Glutamatergic neuron (in vitro differentiated cells): ENCODE results near the gene LIX1L. TPM values are rescaled to one million over a fixed set of nuclear protein-coding genes. Genes with fewer than 3 reads are reported as not detected.

Experiments
- DNase-seq: peaks from one replicate; pipeline ENCODE4 v3.0.0; 2022
- H3K27ac Mint-ChIP-seq: one replicate; pipeline ENCODE4 v1.8.0; 2020; ENCODE audit warnings: mild to moderate bottlenecking, mixed read lengths, inconsistent platforms; ENCODE audit not compliant: unreplicated experiment
- H3K27me3 Mint-ChIP-seq: one replicate; pipeline ENCODE4 v1.8.0; 2020; ENCODE audit warnings: mild to moderate bottlenecking, moderate library complexity, mixed read lengths, inconsistent platforms; ENCODE audit not compliant: unreplicated experiment
- H3K36me3 Mint-ChIP-seq: one replicate; pipeline ENCODE4 v1.8.0; 2020; ENCODE audit warnings: mild to moderate bottlenecking, mixed read lengths, inconsistent platforms; ENCODE audit not compliant: unreplicated experiment
- H3K4me1 Mint-ChIP-seq: one replicate; pipeline ENCODE4 v1.8.0; 2020; ENCODE audit warnings: mild to moderate bottlenecking, low read depth, mixed read lengths, inconsistent platforms; ENCODE audit not compliant: unreplicated experiment
- H3K4me3 Mint-ChIP-seq: one replicate; pipeline ENCODE4 v1.8.0; 2020; ENCODE audit warnings: mild to moderate bottlenecking, mixed read lengths, inconsistent platforms; ENCODE audit not compliant: unreplicated experiment
- H3K9me3 Mint-ChIP-seq: one replicate; pipeline ENCODE4 v1.8.0; 2020; ENCODE audit warnings: mild to moderate bottlenecking, moderate library complexity, mixed read lengths, inconsistent platforms; ENCODE audit not compliant: unreplicated experiment
- total RNA-seq: library from RNA; stranded (reverse); fragmentation: NEBNext Ultra II Directional; extraction: Animal tissue kit (Norgen Biotek cat#: 25700); gene quantifications from one replicate; pipeline ENCODE4 v1.2.1, GENCODE V29; 2021; ENCODE audit not compliant: unreplicated experiment
- TF ChIP-seq, protein P1 (sequence below): fragments of 200-600 bp; sonication (generic); IDR thresholded peaks from one replicate; pipeline ENCODE4 v1.5.0; 2021; ENCODE audit not compliant: partially characterized antibody, unreplicated experiment

Gene LIX1L
- total RNA-seq, 1 donor from 2014 or later: 20.3 TPM

DNA sequence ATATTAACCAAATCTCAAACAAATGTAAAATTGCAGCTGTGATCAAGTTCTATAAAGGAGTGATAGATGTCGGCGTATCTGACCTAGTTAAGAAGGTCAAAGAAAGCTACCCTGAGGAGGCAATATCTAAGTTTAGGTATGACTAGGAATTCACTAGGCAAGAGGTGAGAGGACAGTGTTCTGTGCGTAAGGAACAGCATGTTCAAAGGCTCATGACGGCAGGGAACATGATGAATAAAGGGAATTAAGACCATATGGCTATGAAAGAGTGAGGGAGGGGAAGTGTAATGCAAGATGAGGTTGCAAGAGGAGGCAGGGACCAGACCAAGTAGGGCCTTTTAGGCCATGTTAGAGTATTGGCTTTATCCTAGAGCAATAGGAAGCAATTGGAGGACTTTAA is 8.6 kb downstream of the LIX1L start:
- TF ChIP-seq, protein P1, sequence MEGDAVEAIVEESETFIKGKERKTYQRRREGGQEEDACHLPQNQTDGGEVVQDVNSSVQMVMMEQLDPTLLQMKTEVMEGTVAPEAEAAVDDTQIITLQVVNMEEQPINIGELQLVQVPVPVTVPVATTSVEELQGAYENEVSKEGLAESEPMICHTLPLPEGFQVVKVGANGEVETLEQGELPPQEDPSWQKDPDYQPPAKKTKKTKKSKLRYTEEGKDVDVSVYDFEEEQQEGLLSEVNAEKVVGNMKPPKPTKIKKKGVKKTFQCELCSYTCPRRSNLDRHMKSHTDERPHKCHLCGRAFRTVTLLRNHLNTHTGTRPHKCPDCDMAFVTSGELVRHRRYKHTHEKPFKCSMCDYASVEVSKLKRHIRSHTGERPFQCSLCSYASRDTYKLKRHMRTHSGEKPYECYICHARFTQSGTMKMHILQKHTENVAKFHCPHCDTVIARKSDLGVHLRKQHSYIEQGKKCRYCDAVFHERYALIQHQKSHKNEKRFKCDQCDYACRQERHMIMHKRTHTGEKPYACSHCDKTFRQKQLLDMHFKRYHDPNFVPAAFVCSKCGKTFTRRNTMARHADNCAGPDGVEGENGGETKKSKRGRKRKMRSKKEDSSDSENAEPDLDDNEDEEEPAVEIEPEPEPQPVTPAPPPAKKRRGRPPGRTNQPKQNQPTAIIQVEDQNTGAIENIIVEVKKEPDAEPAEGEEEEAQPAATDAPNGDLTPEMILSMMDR: no peak
- Mint-ChIP-seq H3K4me1 (no peaks in the 10 kb centered on the region), H3K4me3 (no peak overlapping the region), H3K27me3 (no peaks in the 10 kb centered on the region), H3K27ac (no peak overlapping the region), H3K36me3 (no peaks in the 10 kb centered on the region), H3K9me3 (peaks cover 4% of the 10 kb centered on the region)
- DNase-seq: no peak

DNA sequence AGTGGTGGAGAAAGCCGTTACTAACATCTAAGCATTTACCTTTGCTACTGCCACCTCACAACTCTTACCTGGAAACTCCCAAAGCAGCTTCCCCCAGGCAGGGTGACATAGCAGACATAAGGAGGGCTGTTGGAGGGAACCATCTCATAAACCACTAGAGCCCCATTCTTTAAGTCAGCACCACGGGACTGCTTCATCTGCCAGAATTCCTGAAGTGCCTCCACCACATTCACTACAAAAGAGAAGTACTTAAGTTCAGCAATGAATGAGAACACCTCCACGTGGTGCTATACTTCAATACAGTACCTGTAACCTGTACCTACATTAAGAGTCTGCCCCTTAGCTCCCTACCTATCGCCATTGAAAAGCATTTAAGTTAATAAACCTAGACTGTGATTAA is 10.3 kb downstream of the LIX1L start:
- Mint-ChIP-seq H3K27me3 (no peaks in the 10 kb centered on the region), H3K4me1 (no peaks in the 10 kb centered on the region), H3K36me3 (no peaks in the 10 kb centered on the region), H3K9me3 (peaks cover 4% of the 10 kb centered on the region), H3K27ac (no peak overlapping the region), H3K4me3 (no peak overlapping the region)
- TF ChIP-seq, protein P1: no peak
- DNase-seq: no peak

DNA sequence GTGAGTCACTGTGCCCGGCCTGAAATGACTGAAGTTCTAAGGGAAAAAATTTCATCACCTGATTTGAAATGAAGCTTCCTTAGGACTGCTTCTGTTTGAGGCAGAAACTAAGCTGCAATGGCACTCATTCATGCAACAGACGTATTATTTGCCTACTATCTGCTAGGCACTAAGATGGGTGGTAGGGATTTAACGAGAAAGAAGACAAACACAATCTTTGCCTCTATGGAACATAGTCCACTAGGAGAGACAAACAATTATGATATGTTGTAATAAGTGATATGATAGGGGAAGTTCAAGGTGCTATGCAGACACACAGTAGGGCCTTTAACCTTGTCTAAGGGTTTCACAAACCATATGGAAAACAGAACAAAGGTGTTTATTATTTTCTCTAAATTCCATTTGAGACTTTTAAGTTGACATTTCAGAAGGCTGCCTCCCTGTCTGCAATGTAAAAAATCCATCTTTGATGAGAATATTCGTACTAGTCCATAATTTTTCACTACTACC is 11.3 kb downstream of the LIX1L start:
- Mint-ChIP-seq H3K27ac (no peak overlapping the region), H3K27me3 (no peaks in the 10 kb centered on the region), H3K4me3 (no peak overlapping the region), H3K36me3 (no peaks in the 10 kb centered on the region), H3K4me1 (no peaks in the 10 kb centered on the region), H3K9me3 (peaks cover 4% of the 10 kb centered on the region)
- no peak for DNase-seq
- TF ChIP-seq, protein P1: no peak

DNA sequence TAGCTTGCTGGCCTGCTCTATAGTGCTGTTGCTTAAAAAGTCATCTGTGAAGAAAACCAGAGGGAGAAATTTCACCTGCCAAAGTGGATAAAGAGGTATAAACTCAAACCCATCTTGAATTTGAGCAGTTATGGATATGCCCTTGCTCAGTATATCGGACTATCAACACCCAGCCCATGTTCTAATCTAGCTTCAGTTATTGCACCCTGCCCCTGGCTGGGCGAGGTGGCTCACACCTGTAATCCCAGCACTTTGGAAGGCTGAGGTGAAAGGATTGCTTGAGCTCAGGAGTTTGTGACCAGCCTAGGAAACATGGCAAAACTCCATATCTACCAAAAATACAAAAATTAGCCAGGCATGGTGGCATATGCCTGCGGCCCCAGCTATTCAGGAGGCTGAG is 13.3 kb downstream of the LIX1L start:
- TF ChIP-seq, protein P1: no peak
- Mint-ChIP-seq H3K4me1 (no peaks in the 10 kb centered on the region), H3K4me3 (no peak overlapping the region), H3K27ac (no peak overlapping the region), H3K27me3 (no peaks in the 10 kb centered on the region), H3K36me3 (no peaks in the 10 kb centered on the region), H3K9me3 (peaks cover 2% of the 10 kb centered on the region)
- DNase-seq: no peak

DNA sequence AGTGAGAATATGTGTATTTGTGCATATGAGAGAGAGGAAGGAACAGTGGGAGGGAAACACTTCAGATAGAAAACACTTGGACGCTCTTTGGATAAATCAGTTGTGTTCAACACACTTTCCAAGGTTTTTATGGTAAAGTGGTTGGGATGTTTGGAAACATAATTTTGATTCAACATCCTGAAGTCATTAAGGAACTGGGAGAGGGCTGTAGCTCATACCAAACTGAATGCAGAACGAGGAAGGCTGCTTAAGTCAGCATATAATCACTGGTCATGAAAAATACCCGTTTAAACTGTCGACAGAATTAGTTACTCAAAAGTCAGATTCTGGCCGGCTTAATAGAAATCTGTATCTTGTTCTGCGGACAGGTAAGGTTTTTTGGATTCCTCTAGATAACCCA is 14.9 kb downstream of the LIX1L start:
- no peaks in the 10 kb centered on the region for H3K4me1 Mint-ChIP-seq
- H3K9me3 Mint-ChIP-seq: no peaks in the 10 kb centered on the region

More for the DNA sequence above, 14.9 kb downstream of the LIX1L start:
- TF ChIP-seq, protein P1: no peak
- no peaks in the 10 kb centered on the region for H3K36me3 Mint-ChIP-seq
- H3K27me3 Mint-ChIP-seq: no peaks in the 10 kb centered on the region
- no peak for DNase-seq
- H3K4me3 Mint-ChIP-seq: no peak overlapping the region
- H3K27ac Mint-ChIP-seq: no peak overlapping the region
